ENCODE measurements around the gene NR1H3. TPM values are rescaled to one million over a fixed set of nuclear protein-coding genes. Genes with fewer than 3 reads are reported as not detected.
"Not testable (repeated sequence)": the region's sequence is repeated elsewhere in the genome, so short reads cannot be mapped to it uniquely, and the experiment has no call there.

The NR1H3 gene
- 25.2 and 26.3 TPM in 2 replicates for total RNA-seq (2021)
- long read RNA-seq, transcript NR1H3-221 (8 exons, 1,704 nt), result minor isoform, 5 of 64 reads
- long read RNA-seq, transcript NR1H3-201 (9 exons, 1,501 nt), result major isoform, 21 of 64 reads
- long read RNA-seq, partial matches to known transcripts, result 4 of 64 reads
- long read RNA-seq, other reads (novel, unspliced or antisense), result 27 of 64 reads

DNA sequence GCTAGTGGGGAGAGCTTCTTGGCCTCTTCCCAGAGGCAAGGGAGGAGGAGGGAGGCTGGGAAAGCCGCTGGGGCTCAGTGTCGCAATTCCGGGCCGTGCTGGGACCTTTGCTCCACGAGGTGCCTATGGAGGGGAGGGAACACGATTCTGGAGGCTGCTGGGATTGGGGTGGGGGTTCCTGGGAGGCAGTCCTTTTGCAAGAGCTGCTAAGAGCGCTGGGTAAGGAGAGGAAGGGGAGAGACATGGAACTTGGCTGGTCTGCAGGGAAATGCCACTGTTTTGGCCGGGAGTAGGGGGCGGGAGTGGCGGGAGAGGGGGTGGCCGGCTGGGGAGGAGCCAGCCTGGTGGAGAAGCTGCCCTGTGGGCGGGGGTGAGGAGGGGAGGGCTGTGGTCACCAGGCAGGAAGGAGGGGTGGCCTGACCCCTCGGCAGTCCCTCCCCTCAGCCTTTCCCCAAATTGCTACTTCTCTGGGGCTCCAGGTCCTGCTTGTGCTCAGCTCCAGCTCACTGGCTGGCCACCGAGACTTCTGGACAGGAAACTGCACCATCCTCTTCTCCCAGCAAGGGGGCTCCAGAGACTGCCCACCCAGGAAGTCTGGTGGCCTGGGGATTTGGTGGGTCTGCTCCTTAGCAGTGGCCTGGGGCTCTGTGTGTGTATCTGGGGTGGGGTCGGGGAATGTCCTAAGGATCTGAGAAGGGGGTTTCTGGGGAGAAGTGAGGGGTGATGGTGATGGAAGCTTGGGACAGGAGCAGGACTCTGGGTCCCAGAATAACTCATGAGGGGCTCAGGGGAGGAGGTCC, at the start of gene NR1H3:
Gene NR1H3, plus strand, starts transcription at position 480 of the 800 bp plus-strand sequence. CDS start 1,221 bp downstream, outside the sequence.
- Mint-ChIP-seq H3K9me3 (no peaks in the 10 kb centered on the region), H3K27me3 (ENCODE audit: low read depth) (no peaks in the 10 kb centered on the region; the same call in 1 of the 2 replicates), H3K36me3 (ENCODE audit: insufficient read depth in 1 of 3, low read depth in 3 of 3) (peaks cover 0 to 4% (median 0%) of the 10 kb centered on the region in 3 experiments; a peak in 2 of 7 replicates), H3K27ac (peak within 1 kb of the TSS; percentile 91 to 97 (median 96)), H3K4me1 (peaks cover 18 to 25% of the 10 kb centered on the region in 2 experiments), H3K4me3 (peak within 1 kb of the TSS; percentile 61 to 80)
- Histone ChIP-seq H3K9me3 (ENCODE audit: control insufficient read depth, low read depth, low read length) (no peaks in the 10 kb centered on the region), H2BK20ac (ENCODE audit: low read depth, low read length, poor library complexity, severe bottlenecking) (no peak within 1 kb of the TSS), H4K91ac (ENCODE audit: insufficient read length, low read depth, low read length) (peak within 1 kb of the TSS; percentile 68), H3K79me2 (ENCODE audit: insufficient read depth, low read length) (peaks cover 3% of the 10 kb centered on the region; the same call in 1 of the 2 replicates), H2AK5ac (ENCODE audit: insufficient read length, low read length) (no peak within 1 kb of the TSS), H3K4ac (ENCODE audit: low read depth, low read length) (no peak within 1 kb of the TSS), H2BK120ac (ENCODE audit: low read depth, low read length, poor library complexity, severe bottlenecking) (peak within 1 kb of the TSS; percentile 80), H3K14ac (ENCODE audit: insufficient read depth, low read length) (peak within 1 kb of the TSS; percentile 43), H3K4me2 (ENCODE audit: insufficient read depth, insufficient read length, low read length) (peak within 1 kb of the TSS; percentile 54), H4K5ac (ENCODE audit: insufficient read length, low read depth, low read length) (no peak within 1 kb of the TSS), H4K8ac (replicated peaks; ENCODE audit: insufficient read length, low read depth, low read length) (no peak within 1 kb of the TSS), H3K9ac (ENCODE audit: extremely low read depth, insufficient read length, low read length) (peak within 1 kb of the TSS; percentile 9), H3K27ac (ENCODE audit: insufficient read length, low read depth, low read length) (no peak within 1 kb of the TSS), H2BK12ac (ENCODE audit: insufficient read length, low read depth, low read length) (no peak within 1 kb of the TSS), H3T11ph (ENCODE audit: low read length) (no peak within 1 kb of the TSS), H4K20me1 (ENCODE audit: control insufficient read depth, insufficient read depth, insufficient read length) (no peaks in the 10 kb centered on the region), H3K56ac (ENCODE audit: insufficient read length, low read depth, low read length) (no peak within 1 kb of the TSS), H3K27me3 (ENCODE audit: insufficient read depth, low read length) (no peaks in the 10 kb centered on the region), H3K79me1 (ENCODE audit: insufficient read depth, low read depth, low read length, poor library complexity, severe bottlenecking) (no peaks in the 10 kb centered on the region), H3K23ac (ENCODE audit: insufficient read length, low read depth, low read length) (no peak within 1 kb of the TSS), H2BK15ac (ENCODE audit: low read depth, low read length) (no peak within 1 kb of the TSS), H3K18ac (ENCODE audit: insufficient read length, low read depth, low read length) (peak within 1 kb of the TSS; percentile 5), H2BK5ac (ENCODE audit: insufficient read length, low read length) (no peak within 1 kb of the TSS), H2AFZ (ENCODE audit: low read length) (no peak within 1 kb of the TSS), H3K23me2 (ENCODE audit: insufficient read length, low read depth, low read length, poor library complexity, severe bottlenecking) (peaks cover 4% of the 10 kb centered on the region), H3K4me1 (ENCODE audit: insufficient read depth, low read length) (no peaks in the 10 kb centered on the region; the same call in 1 of the 2 replicates)
- no CpG with 5 or more reads among the region's 15 CpGs for WGBS (ENCODE audit: extremely low coverage, insufficient read length, low lambda C conversion rate)
- TF ChIP-seq CTCF (conservative IDR thresholded peaks at IDR 0.05), result peak; percentile 62
- peak; percentile 92 for DNase-seq

DNA sequence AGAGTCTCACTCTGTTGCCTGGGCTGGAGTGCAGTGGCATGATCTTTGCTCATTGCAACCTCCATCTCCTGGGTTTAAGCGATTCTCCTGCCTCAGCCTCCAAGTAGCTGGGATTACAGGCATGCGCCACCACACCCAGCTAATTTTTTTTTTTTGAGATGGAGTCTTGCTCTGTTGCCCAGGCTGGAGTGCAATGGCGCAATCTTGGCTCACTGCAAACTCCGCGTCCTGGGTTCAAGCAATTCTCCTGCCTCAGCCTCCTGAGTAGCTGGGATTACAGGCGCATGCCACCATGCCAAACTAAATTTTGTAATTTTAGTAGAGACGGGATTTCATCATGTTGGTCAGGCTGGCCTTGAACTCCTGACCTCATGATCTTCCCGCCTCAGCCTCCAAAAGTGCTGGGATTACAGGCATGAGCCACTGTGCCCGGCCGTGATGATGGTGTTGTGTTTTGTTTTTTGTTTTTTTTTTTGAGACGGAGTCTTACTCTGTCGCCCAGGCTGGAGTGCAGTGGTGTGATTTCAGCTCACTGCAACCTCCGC, 49.7 kb upstream of the NR1H3 start:
- not testable (repeated sequence) for H4K8ac ChIP-seq (replicated peaks; ENCODE audit: insufficient read length, low read depth, low read length); H3K14ac ChIP-seq (ENCODE audit: insufficient read depth, low read length); H2AK5ac ChIP-seq (ENCODE audit: insufficient read length, low read length); H3T11ph ChIP-seq (ENCODE audit: low read length); H2BK120ac ChIP-seq (ENCODE audit: low read depth, low read length, poor library complexity, severe bottlenecking); H3K9ac ChIP-seq (ENCODE audit: extremely low read depth, insufficient read length, low read length); H3K36me3 Mint-ChIP-seq (ENCODE audit: insufficient read depth in 1 of 3, low read depth in 3 of 3); H4K5ac ChIP-seq (ENCODE audit: insufficient read length, low read depth, low read length); H2BK12ac ChIP-seq (ENCODE audit: insufficient read length, low read depth, low read length); H3K23ac ChIP-seq (ENCODE audit: insufficient read length, low read depth, low read length); H2BK5ac ChIP-seq (ENCODE audit: insufficient read length, low read length); H2AFZ ChIP-seq (ENCODE audit: low read length); H3K4me2 ChIP-seq (ENCODE audit: insufficient read depth, insufficient read length, low read length); H3K9me3 ChIP-seq (ENCODE audit: control insufficient read depth, low read depth, low read length); H2BK15ac ChIP-seq (ENCODE audit: low read depth, low read length); H2BK20ac ChIP-seq (ENCODE audit: low read depth, low read length, poor library complexity, severe bottlenecking); H3K79me2 ChIP-seq (ENCODE audit: insufficient read depth, low read length); H4K20me1 ChIP-seq (ENCODE audit: control insufficient read depth, insufficient read depth, insufficient read length); H4K91ac ChIP-seq (ENCODE audit: insufficient read length, low read depth, low read length); H3K56ac ChIP-seq (ENCODE audit: insufficient read length, low read depth, low read length); H3K18ac ChIP-seq (ENCODE audit: insufficient read length, low read depth, low read length); H3K27ac Mint-ChIP-seq; H3K4me3 Mint-ChIP-seq; H3K27me3 ChIP-seq (ENCODE audit: insufficient read depth, low read length); H3K27ac ChIP-seq (ENCODE audit: insufficient read length, low read depth, low read length); H3K23me2 ChIP-seq (ENCODE audit: insufficient read length, low read depth, low read length, poor library complexity, severe bottlenecking); H3K4ac ChIP-seq (ENCODE audit: low read depth, low read length); H3K4me1 Mint-ChIP-seq; DNase-seq; H3K9me3 Mint-ChIP-seq; H3K4me1 ChIP-seq (ENCODE audit: insufficient read depth, low read length); H3K79me1 ChIP-seq (ENCODE audit: insufficient read depth, low read depth, low read length, poor library complexity, severe bottlenecking); H3K27me3 Mint-ChIP-seq (ENCODE audit: low read depth)
- WGBS (ENCODE audit: extremely low coverage, insufficient read length, low lambda C conversion rate), result no CpG with 5 or more reads among the region's 13 CpGs

Data from H9 (cell line).